Endothelial cell of umbilical vein (primary cell): ENCODE measurements around the gene CPED1. TPM values are rescaled to one million over a fixed set of nuclear protein-coding genes. Genes with fewer than 3 reads are reported as not detected.

ENCODE experiments used
- BruUV-seq: library from RNA; stranded (reverse); fragments of 400-500 nt; replicated peaks from 2 replicates; lab custom pipeline; 2021; lab: Mats Ljungman, UMichigan
- CTCF ChIA-PET: fragments of 300-600, 350-600 bp; sonication (Branson Sonifier 250); formaldehyde crosslinking; loops from one replicate; lab custom pipeline; 2021; ENCODE audit warnings: antibody characterized with exemption, inconsistent platforms; lab: Charles Lee
- POLR2A ChIA-PET: fragments of 300-600, 350-600 bp; sonication (Branson Sonifier 250); formaldehyde crosslinking; loops from one replicate; lab custom pipeline; 2021; ENCODE audit warnings: antibody characterized with exemption, inconsistent platforms; lab: Charles Lee
- DNase-seq: peaks from one replicate; pipeline ENCODE4 v3.0.0-alpha.2; 2011; ENCODE audit warnings: low read depth, low spot score
- FAIRE-seq: peaks from 2 replicates; lab custom pipeline; 2011; peaks lifted over from hg19 to GRCh38; lab: Jason Lieb, UNC
- H2AFZ ChIP-seq: 2 replicates; pipeline ENCODE4 v1.6.0; 2012; ENCODE audit warnings: low read depth, low read length, control low read depth, inconsistent platforms
- H3K27ac ChIP-seq: 2 replicates; pipeline ENCODE4 v1.5.1; 2011; ENCODE audit warnings: low read depth, mild to moderate bottlenecking, control low read depth, low read length, moderate library complexity; ENCODE audit not compliant: insufficient read depth
- H3K27me3 ChIP-seq, 2 experiments: 2 replicates each; pipeline versions ENCODE4 v1.6.0 to v1.6.1; 2011; ENCODE audit warnings: low read length in 2 of 2, mixed read lengths in 1 of 2; ENCODE audit not compliant: control insufficient read depth in 2 of 2, insufficient read depth in 2 of 2
- H3K36me3 ChIP-seq, 2 experiments: 2 replicates in 1 of 2; 3 replicates in 1 of 2; pipeline ENCODE4 v1.5.1; 2011; ENCODE audit warnings: low read length in 2 of 2, mild to moderate bottlenecking in 1 of 2, moderate library complexity in 1 of 2; ENCODE audit not compliant: control insufficient read depth in 2 of 2, insufficient read depth in 2 of 2; ENCODE audit errors: extremely low read depth in 1 of 2
- H3K4me1 ChIP-seq: 3 replicates; pipeline ENCODE4 v1.5.1; 2011; ENCODE audit warnings: mild to moderate bottlenecking, low read length; ENCODE audit not compliant: control insufficient read depth, insufficient read depth; ENCODE audit errors: extremely low read depth
- H3K4me2 ChIP-seq: 2 replicates; pipeline ENCODE4 v1.6.1; 2011; ENCODE audit warnings: low read length, control low read depth, mixed read lengths; ENCODE audit not compliant: insufficient read depth
- H3K4me3 ChIP-seq, 3 experiments: fragments of 200-600 bp in 1 of 3; sonication (generic), shearing (Covaris generic) in 1 of 3; replicated peaks in 1 of 3; 2 replicates each; pipeline ENCODE4 v1.5.1; 2011 to 2016; ENCODE audit warnings: control low read depth in 3 of 3, low read length in 3 of 3, mild to moderate bottlenecking in 2 of 3, inconsistent platforms in 1 of 3, low read depth in 1 of 3, moderate library complexity in 1 of 3; ENCODE audit not compliant: insufficient read depth in 1 of 3
- H3K79me2 ChIP-seq: 2 replicates; pipeline ENCODE4 v1.6.0; 2012; ENCODE audit warnings: low read length, inconsistent platforms; ENCODE audit not compliant: control insufficient read depth, insufficient read depth
- H3K9ac ChIP-seq: replicated peaks from 2 replicates; pipeline ENCODE3; 2011; ENCODE audit warnings: low read length, control low read depth; ENCODE audit not compliant: insufficient read depth; ENCODE audit errors: extremely low read depth
- H3K9me1 ChIP-seq: replicated peaks from 3 replicates; pipeline ENCODE4 v1.6.0; 2011; ENCODE audit warnings: mild to moderate bottlenecking, low read length; ENCODE audit not compliant: control insufficient read depth, insufficient read depth; ENCODE audit errors: extremely low read depth
- H3K9me3 ChIP-seq: replicated peaks from 2 replicates; pipeline ENCODE4 v1.5.1; 2012; ENCODE audit warnings: low read length, inconsistent platforms; ENCODE audit not compliant: control insufficient read depth, insufficient read depth
- H4K20me1 ChIP-seq: replicated peaks from 2 replicates; pipeline ENCODE3; 2011; ENCODE audit warnings: mild to moderate bottlenecking, low read length; ENCODE audit not compliant: control insufficient read depth, insufficient read depth; ENCODE audit errors: extremely low read depth
- EZH2 ChIP-seq: IDR thresholded peaks from 2 replicates; pipeline ENCODE4 v1.6.1; 2012; ENCODE audit warnings: borderline replicate concordance, low read depth, mild to moderate bottlenecking, moderate library complexity, low read length, inconsistent platforms; ENCODE audit not compliant: severe bottlenecking
- FOS ChIP-seq: IDR thresholded peaks from 2 replicates; pipeline ENCODE4 v1.6.1; 2011; ENCODE audit warnings: mild to moderate bottlenecking, low read length, moderate library complexity, borderline replicate concordance; ENCODE audit not compliant: insufficient read depth
- GATA2 ChIP-seq: IDR thresholded peaks from 2 replicates; pipeline ENCODE4 v1.7.0; 2011; ENCODE audit warnings: low read depth, mild to moderate bottlenecking, moderate library complexity, mixed read lengths, low read length; ENCODE audit not compliant: insufficient read length, insufficient read depth
- MAX ChIP-seq: IDR thresholded peaks from 2 replicates; pipeline ENCODE4 v1.6.1; 2011; ENCODE audit not compliant: insufficient read depth, insufficient read length
- POLR2A ChIP-seq: IDR thresholded peaks from 2 replicates; pipeline ENCODE4 v1.6.1; 2012; ENCODE audit warnings: low read depth, mild to moderate bottlenecking, control low read depth, low read length
- POLR2AphosphoS5 ChIP-seq: IDR thresholded peaks from 2 replicates; pipeline ENCODE4 v1.6.1; 2012; ENCODE audit warnings: low read depth, mild to moderate bottlenecking, control low read depth, low read length, moderate library complexity; ENCODE audit not compliant: insufficient read depth
- dilution Hi-C: fragments of 300-500 bp; cut with MboI; formaldehyde crosslinking; loops from one replicate; pipeline ENCODE4 v1.15.0; 2019; ENCODE audit warnings: low sequenced_read_pairs; ENCODE audit not compliant: extremely low pct_ligation_motif_present
- intact Hi-C: fragments of 100-400 bp; cut with micrococcal nuclease; formaldehyde crosslinking; loops from one replicate; pipeline ENCODE4 v1.10.0; 2022
- polyA plus RNA-seq, 4 experiments: library from polyadenylated mRNA; depleted of rRNA in 3 of 4; stranded (reverse) in 3 of 4; unstranded in 1 of 4; fragments of >200 nt; gene quantifications; 2 replicates each; pipeline versions ENCODE4 v1.2.1 to v1.2.3, GENCODE V29; 2011 to 2012; ENCODE audit warnings: missing spikeins in 1 of 4
- total RNA-seq: library from RNA; stranded (reverse); gene quantifications from 2 replicates; pipeline ENCODE4 v1.2.3, GENCODE V29; 2021
- TF ChIP-seq, protein P1 (sequence below), 2 donors: IDR thresholded peaks; 1 replicate in 1 of 2; 2 replicates in 1 of 2; pipeline ENCODE4 v1.5.1; 2011; ENCODE audit warnings: low read length in 2 of 2, mild to moderate bottlenecking in 2 of 2, moderate library complexity in 2 of 2, control low read depth in 1 of 2, inconsistent platforms in 1 of 2, low read depth in 1 of 2; ENCODE audit not compliant: insufficient read depth in 1 of 2; ENCODE audit errors: extremely low read depth in 1 of 2

CPED1 gene
- total and polyA plus RNA-seq, 2 donors (not counting 3 experiments of a cell fraction or from before 2014, with no cell fraction given), result 0.22 to 3.0 TPM

- Histone ChIP-seq H3K27ac (no peak overlapping the region), H3K9ac (no peak overlapping the region), H2AFZ (no peak overlapping the region), H3K4me3 (no peak overlapping the region), H3K4me2 (no peak overlapping the region), H3K79me2 (no peaks in the 10 kb centered on the region), H3K36me3 (no peaks in the 10 kb centered on the region), H4K20me1 (no peaks in the 10 kb centered on the region), H3K9me1 (no peaks in the 10 kb centered on the region), H3K4me1 (no peaks in the 10 kb centered on the region), H3K27me3 (peaks cover 2 to 4% of the 10 kb centered on the region in 2 experiments), H3K9me3 (no peaks in the 10 kb centered on the region)
- no peak for FAIRE-seq
- no peak for TF ChIP-seq MAX
- TF ChIP-seq, protein P1, sequence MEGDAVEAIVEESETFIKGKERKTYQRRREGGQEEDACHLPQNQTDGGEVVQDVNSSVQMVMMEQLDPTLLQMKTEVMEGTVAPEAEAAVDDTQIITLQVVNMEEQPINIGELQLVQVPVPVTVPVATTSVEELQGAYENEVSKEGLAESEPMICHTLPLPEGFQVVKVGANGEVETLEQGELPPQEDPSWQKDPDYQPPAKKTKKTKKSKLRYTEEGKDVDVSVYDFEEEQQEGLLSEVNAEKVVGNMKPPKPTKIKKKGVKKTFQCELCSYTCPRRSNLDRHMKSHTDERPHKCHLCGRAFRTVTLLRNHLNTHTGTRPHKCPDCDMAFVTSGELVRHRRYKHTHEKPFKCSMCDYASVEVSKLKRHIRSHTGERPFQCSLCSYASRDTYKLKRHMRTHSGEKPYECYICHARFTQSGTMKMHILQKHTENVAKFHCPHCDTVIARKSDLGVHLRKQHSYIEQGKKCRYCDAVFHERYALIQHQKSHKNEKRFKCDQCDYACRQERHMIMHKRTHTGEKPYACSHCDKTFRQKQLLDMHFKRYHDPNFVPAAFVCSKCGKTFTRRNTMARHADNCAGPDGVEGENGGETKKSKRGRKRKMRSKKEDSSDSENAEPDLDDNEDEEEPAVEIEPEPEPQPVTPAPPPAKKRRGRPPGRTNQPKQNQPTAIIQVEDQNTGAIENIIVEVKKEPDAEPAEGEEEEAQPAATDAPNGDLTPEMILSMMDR (IDR thresholded peaks at IDR 0.05; ENCODE audit: extremely low read depth in 1 of 2, insufficient read depth in 1 of 2, low read depth in 1 of 2, low read length in 2 of 2), result no peak
- no peak for TF ChIP-seq FOS
- TF ChIP-seq POLR2A, result no peak
- TF ChIP-seq POLR2AphosphoS5, result no peak
- TF ChIP-seq GATA2, result no peak
- no peak for TF ChIP-seq EZH2
- CTCF ChIA-PET, result no interaction called here
- intact Hi-C loops, result no loop called here
- BruUV-seq, result no TSS peak
- dilution Hi-C loops, result no loop called here
- DNase-seq, result no peak
- POLR2A ChIA-PET, result no interaction called here
Observed at GRCh38 chr7:121202834-121203233, 214.3 kb downstream of the CPED1 start.
